Measurements from ENCODE around the gene ZNF385B. TPM values are rescaled to one million over a fixed set of nuclear protein-coding genes. Genes with fewer than 3 reads are reported as not detected.
"Not testable (repeated sequence)": the region's sequence is repeated elsewhere in the genome, so short reads cannot be mapped to it uniquely, and the experiment has no call there.

The ZNF385B gene
- total RNA-seq, 1 donor from 2014 or later: 1.2 TPM

DNA sequence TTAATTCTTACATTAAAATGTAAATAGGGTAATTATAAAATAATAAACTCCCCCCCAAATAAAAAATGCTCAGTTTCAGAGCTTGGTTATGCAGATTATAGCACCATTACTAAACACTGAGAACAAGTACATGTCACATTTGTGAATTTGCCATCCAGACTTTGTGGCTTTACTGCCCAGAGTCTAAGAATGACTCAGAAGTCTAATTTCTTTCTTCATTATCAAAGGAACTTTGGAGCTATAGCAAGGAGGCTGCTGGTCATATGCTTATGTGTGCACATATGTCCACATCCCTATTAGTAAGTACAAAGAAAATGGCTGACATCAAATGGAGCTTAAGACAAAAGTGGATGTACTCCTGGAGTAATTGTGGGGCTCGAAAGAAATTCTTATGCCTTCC lies 348.2 kb downstream of the ZNF385B start:
- DNase-seq (ENCODE audit: low read depth): no peak

DNA sequence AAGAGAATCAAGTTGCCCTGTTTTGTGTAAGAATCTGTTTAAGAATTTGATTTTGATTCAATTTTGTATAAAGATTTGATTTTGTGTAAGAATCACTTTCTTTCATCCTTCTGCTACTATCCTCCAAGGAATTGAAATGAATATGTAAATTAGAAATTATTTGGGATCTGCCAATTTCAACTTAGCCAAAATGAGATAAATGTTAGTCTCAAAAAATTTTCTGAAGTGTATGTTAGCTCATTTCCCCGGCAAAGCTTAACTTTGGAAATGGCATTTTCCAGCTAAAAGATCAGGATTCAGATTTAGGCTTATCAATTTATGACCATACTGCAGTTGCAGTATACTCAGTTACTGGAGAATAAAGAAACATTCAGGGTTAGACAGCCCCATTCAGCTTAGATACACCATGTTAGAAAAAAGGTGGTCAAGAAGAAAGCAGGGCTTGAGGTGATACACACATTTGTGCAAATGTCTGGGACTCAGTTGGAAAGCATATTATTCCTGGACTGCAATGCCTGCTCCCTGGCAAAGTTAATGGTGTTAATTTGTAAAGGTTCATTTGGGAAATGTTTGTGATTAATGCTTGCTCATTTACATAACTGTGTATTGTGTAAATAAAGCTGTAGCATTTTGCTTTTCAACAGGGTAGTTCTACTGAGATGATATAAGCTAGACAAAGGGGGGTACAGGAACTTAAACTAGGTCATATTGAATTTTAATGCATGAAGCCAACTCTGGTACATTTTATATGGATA lies 349.0 kb downstream of the ZNF385B start:
- no peak for DNase-seq (ENCODE audit: low read depth)

DNA sequence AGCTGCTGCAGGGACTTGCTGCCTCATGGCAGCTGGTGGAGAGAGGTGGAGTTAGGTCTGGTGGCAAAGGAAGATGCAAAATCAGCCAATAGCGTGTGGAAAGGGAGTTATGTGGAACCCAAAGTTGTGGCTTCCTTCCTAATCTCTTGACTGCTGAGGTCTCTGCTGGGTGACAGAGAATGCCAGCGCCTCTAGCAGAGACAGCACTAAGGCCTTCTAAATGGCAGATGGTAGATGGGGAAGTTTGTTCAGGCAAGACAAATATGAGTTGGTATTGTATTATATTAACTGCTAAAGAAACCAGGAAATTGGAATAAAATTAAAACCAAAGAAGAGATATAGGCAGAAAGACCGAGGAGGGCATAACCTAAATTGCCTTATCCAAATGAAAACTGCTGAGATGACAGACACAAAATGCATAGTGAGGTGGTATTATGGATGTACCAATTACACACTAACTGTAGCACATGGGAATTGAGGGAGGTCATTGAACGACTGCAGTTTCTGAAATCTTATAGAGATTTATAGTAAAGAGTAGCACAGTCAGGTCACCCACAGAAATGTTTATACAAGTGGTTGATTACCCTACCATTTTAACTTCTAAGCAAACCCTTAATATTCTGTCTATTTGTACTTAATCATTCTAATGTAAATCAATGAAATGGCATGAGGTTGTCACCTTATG lies 350.2 kb downstream of the ZNF385B start:
- peak; percentile 69 for DNase-seq (ENCODE audit: low read depth)

DNA sequence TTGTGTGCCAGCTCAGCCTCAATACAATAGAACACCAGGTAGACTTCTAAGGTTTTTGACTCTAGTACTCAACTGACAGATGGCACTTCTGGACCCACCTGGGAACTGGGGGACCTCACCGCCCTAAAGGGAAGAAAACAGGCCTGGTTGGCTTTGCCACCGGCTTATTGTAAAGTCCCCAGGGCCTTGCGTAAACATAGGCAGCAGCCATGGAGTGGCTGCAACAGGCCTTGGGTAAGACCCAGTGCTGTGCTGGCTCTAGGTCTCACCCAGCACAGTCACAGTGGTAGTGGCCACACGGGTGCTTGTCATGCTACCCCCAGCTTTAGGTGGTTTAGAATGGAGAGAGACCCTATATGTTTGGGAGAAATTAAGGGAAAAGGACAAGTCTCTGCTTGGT lies 366.1 kb downstream of the ZNF385B start:
- no peak for DNase-seq (ENCODE audit: low read depth)

DNA sequence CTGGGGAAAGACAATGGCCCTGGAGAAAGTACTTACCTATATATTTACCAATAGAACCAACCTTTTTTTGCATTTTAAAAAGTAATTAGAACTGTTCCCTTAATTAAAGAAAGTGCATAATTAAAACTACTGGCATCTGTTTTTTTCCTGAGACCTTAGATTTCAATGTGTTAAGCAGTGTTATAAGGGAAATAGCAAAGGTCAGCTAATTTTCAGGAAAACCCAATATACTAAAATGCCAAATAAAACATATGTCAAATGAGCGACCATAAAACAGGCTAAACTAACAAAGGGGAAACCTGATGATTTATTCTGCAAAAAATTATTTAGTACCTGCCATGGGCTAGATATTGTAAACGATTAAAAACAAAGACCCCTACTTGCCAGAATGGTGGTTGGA lies 372.8 kb downstream of the ZNF385B start:
- no peak for DNase-seq (ENCODE audit: low read depth)

DNA sequence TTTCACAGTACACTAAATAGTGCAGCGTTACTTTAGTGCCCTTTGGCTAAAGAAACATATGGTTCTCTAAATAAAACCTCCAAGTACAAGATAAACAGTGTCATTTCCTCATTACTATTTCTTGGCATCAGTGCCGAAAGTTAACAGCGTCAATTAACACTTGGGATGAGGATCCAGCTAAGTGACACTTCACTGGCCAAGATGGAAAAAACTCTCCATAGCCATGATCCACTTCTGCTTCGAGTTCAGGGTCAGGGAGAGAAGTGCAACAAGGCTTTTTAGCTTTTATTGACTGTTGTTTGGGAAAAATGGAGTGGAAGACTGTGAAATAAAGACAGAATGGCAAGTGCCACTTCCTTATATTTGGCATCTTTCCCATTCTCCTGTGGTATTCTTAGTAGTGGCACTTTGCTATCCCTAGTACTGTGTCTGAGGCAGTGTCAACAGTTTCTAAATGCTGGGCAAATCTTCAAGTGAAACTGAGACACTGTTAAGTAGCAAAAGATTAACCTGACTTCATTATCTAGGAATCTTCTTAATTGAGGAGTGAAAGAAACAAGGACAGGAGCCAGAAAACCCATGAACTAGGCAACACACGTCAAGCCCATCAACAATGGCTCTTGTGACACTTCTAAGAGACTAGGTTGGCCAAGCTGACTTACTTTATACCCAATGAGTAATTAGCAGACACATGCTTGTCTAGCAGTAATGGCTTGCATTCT lies 374.2 kb downstream of the ZNF385B start:
- peak; percentile 20 for DNase-seq (ENCODE audit: low read depth)

DNA sequence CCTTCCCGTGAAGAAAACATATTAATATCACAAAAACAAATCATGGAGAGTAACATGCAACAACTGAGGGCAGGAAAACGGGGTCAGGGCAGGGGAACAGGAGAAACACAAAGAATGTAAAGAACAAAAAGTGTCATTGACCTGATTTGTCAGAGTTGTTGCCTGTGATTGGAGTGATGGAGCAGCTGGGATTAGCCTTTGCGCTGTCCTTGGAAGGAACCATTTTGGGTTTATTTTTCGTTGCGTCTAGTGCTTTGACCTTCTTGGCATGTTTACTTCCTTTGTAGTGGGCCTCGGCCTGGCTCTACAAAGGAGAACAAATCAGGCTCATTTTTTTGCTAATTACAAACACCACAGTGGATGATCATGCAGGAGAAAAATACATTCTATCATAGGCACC lies 378.3 kb downstream of the ZNF385B start:
- no peak for DNase-seq (ENCODE audit: low read depth)

DNA sequence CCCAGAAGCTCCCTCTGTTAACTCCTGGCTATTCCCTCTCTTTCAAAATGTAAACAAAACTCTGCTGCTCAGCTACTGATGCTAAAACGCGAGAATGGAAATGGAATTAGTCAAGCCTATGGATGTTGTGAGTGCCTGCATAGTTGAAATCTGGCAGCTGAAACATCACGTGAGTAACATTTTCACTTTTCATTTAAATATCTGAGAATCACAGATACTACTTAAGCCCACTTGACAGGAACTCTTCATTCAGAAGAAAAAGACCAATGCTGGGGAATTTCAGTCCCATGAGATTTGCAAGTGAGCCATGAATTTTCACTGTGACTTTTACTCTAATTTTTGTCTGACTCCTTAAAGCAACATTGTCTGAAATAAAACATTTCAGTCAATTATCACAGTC lies 381.5 kb downstream of the ZNF385B start:
- peak; percentile 7 for DNase-seq (ENCODE audit: low read depth)

DNA sequence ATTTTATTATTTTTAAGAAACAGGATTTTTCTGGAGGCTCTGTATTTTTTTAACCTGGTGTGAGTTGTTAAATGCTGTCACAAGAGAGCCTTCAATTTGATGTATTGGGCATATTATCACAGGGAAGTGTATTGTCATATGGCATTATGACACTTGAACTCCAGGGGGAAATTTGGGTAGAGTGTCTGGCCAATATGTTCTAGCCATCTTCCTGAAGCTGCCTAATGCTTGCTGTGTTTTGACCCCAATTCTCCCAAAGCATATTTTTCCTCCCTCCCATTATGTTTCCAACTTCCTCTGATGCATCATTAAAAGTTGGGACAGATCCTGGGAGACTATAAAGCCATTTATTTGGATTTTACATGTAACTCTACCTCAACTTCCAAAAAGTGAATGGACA lies 382.6 kb downstream of the ZNF385B start:
- no peak for DNase-seq (ENCODE audit: low read depth)

DNA sequence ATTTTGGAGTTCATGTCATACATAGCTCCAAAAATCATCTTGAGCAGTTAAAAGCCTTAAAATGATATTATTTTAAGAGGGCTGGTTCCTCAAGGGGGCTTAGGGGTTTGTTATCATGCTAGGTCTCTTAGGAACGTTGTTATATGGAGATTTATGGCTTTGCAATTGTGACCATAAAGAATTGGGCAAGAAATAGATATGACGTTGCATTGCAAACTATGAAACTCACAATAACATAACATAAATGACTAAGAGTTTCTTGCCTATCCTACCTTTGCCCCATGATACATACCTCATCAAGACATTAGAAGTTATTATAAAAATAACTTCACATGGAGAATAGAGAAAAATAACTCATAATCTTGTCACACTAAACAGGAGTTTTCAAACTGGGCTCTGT lies 390.4 kb downstream of the ZNF385B start:
- DNase-seq (ENCODE audit: low read depth): no peak

DNA sequence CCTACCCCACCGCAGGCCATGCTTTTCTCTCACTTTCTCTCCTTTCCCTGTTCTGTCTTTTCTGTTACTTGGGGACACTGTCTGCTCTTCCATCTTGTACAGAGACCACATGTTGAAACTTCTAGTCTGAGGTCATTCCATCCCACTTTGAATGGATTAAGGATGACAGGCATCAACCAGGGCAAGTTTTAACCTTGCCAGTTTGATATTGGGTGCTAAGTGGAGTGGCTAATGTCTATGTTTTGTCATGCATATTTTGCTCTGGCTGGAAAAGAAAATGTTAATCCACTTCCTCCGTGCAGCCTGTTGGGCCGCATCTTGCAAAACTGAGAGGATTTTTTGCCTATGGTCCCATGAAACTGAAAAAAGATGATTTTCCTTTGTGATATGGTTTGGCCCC lies 391.3 kb downstream of the ZNF385B start:
- no peak for DNase-seq (ENCODE audit: low read depth)

DNA sequence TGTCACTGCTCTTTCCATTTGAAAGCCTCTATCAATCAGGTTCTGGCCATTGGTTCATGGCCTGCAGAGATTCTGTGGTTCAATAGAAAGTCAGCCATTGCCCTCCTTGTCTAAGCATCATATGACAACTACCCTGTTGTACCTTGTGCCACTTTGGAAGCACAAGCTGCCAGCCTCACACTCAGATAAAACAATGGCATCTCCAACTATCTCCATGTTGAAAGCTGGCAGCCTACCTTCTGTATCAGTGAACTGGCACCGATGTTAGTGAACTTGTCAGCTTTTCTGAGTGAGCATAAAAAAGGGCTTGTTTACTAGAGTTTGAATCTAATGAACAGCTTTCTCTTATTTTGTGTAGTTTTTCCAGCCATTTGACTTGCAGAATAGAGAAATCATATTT lies 393.5 kb downstream of the ZNF385B start:
- no peak for DNase-seq (ENCODE audit: low read depth)

DNA sequence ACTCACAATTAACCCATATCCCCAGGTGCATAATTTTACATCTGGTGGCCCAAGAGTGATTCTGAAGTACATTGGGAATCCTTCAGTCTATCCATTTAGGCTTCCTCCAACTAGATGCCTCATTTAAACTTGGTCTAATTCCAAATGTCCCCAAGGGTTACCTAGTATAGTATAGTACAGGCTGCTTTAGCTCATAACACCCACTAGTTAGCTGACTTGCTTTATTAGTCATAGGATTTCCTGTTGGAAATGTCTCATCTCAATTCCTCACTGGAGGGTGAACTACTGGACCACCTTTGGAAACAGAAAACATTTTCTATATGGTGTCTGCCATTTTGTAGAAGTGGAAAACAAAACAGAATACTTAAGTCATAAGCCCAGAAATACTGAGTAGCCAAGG lies 394.3 kb downstream of the ZNF385B start:
- DNase-seq (ENCODE audit: low read depth): no peak

DNA sequence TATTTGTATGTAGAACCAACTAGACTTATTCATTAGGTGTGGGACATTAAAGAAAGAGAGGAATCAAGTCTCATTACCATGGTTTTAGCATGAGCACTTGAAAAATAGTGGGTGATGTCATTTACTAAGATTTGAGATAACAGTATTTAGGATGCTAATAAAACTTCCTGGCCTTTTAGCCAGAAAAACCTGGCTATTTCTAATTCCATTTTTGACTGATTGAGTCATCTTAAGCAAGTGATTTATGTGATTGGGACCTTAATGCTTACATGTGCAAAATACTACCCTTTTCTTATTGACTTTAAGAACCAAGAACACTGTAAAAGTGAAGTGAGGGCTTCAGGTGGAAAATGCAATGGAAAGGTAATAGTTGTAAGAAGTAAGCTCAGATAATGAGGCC lies 400.0 kb downstream of the ZNF385B start:
- no peak for DNase-seq (ENCODE audit: low read depth)

DNA sequence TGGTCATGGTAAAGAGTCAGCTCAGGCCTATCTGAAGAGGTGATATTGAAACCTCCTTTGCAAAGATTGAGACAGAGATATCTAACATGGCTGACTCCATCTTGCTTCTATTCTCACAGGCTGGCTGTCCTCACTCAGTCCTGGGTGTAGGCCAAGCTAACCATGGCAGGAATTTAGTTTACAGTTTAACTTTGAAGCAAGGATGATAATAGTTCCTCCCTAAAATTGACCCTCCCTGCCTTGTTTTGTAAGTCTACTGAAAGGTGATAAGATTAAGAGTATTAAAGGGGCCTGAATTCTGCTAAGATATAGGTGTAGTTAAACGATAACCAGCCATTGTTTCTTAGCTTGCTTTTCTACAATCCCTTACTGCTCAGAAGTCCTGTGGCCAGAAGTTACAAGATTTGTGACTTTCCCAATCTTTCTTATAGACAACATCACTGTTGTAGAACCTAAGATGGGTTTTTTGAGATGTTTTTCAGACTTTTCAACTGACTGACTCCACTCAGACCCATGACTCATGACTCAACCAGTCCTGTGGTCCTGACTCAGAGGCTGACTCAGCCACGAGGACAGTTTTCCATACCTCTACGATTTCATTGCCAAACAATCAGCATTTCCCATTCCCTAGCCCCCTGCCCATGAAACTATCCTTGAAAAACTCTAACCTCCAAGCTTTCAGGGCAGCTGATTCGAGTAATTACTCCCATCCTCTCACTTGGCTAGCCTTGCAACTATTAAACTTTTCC lies 401.1 kb downstream of the ZNF385B start:
- peak; percentile 61 for DNase-seq (ENCODE audit: low read depth)

DNA sequence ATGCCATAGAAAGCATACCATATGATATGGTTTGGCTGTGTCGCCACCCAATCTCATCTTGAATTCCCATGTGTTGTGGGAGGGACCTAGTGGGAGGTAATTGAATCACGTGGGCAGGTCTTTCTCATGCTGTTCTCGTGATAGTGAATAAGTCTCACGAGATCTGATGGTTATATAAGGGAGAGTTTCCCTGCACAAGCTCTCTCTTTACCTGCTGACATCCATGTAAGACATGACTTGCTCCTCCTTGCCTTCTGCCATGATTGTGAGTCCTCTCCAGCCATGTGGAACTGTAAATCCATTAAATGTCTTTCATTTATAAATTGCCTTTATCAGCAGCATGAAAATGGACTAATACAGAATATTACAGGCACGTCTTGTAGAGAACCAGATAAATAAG lies 403.3 kb downstream of the ZNF385B start:
- DNase-seq (ENCODE audit: low read depth): not testable (repeated sequence)

DNA sequence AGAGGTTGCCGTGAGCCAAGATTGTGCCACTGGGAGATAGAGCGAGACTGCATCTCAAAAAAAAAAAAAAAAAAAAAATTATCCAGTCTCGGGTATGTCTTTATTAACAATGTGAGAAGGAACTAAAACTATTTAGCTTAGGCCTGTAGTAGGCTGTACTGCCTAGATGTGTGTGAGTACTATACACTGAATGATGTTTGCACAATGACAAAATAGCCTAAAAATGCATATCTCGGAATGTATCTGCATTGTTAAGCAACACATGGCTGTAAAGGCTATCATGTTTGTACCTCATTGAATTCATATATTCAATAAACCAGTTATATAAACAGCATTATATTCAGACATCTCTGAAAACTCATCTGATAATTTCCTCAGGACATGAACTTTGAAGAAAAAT lies 405.6 kb downstream of the ZNF385B start:
- no peak for DNase-seq (ENCODE audit: low read depth)

DNA sequence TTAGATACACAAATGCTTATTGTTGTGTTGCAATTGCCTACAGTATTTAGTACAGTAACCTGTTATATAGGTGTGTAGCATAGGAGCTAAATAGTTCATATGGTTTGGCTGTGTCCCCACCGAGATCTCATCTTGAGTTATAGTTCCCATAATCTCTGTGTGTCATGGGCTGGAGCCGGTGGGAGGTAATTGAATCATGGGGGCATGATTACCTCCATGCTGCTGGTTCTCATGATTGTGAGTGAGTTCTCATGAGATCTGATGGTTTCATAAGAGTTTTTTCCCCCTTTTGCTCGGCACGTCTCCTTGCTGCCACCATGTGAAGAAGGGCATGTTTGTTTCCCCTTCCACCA lies 406.3 kb downstream of the ZNF385B start:
- no peak for DNase-seq (ENCODE audit: low read depth)

DNA sequence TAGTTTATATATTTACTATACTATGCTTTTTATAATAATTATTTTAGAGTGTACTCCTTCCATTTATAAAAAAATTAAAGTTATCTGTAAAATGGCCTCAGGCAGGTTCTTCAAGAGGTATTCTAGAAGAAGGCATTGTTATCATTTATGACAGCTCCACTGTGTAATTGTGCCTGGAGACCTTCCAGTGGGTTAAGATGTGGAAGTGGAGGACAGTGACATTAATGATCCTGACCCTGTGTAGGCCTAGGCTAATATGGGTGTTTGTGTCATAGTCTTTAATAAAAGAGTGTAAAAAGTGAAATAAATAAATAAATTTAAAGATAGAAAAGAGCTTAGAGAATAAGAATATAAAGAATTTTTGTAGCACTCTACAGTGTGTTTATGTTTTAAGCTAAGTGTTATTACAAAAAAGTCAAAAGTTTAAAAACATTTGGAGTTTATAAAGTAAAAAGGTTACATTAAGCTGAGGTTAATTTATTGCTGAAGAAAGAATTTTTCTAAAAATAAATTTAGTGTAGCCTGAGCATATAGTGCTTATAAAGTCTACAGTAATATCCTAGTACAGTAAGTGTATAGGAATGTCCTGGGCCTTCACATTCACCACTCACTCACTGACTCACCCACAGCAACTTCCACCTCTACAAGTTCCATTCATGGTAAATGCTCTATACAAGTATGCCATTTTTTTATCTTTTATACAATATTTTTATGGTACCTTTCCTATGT lies 406.8 kb downstream of the ZNF385B start:
- DNase-seq (ENCODE audit: low read depth): peak; percentile 29

DNA sequence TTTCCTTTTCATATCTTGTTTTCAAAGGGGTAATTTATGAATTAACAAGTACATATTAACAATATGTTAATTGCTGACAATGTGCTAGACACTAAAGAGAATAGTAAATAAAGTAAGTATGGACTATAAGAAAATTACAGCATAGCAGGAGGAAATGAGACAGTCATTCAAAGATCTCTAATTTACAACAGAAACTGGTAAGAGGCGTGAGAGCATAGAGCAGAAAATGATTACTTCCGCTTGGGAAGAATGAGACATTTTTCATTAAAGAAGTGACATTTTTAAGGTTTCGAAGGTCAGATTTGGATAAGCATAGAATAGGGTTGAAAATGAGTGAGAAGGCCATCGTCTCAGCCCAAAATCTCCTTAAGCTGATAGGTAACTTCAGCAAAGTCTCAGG lies 412.4 kb downstream of the ZNF385B start:
- DNase-seq (ENCODE audit: low read depth): no peak

DNA sequence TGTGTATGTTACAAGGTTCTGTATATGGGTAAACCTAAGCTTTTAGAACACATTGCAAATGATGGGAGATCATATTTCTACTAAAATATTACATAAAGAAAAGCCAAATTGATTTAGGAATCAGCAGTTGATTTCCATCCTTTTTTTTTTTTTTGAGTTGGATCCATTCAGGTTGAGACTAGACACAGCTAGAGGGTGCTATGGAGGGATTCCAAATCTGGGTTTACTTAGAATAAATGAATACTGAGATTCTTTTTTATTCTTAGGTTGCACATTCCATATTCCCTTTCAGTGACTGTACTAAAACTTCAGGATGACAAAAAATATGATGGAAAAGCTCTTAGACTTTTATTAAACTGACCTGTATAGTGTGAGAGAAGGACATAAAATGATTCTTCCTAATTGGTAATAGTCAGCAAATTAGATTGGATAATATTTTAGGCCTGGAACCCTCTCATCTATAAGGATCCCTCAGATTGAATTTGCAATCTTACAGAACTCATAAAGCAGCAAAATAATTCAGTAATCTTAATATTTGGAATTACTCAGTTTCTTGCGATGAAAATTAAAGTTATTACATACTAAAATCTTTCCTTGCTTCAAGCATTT lies 413.5 kb downstream of the ZNF385B start:
- no peak for DNase-seq (ENCODE audit: low read depth)

Measured in myocyte (in vitro differentiated cells).